DMS114 treated with DMSO at 0.1 percent for 48 hours (cell line): ENCODE data around the gene CMSS1.
"Not testable (repeated sequence)": the region's sequence is repeated elsewhere in the genome, so short reads cannot be mapped to it uniquely, and the experiment has no call there.

ENCODE experiments used
- DNase-seq: peaks from one replicate; lab custom pipeline; 2025; ENCODE audit not compliant: unreplicated experiment; lab: John Stamatoyannopoulos, UW

The CMSS1 gene

GRCh38 chr3:99817047-99817436 lies 620 bp upstream of the CMSS1 start:
- no peak for DNase-seq

- DNase-seq: no peak
Measured at GRCh38 chr3:99818818-99819217, 1.2 kb downstream of the CMSS1 start.

GRCh38 chr3:99823723-99824711 lies 6.4 kb downstream of the CMSS1 start:
- DNase-seq: no peak

GRCh38 chr3:99825004-99825640 lies 7.5 kb downstream of the CMSS1 start:
- DNase-seq: no peak

GRCh38 chr3:99829844-99830243 lies 12.2 kb downstream of the CMSS1 start:
- DNase-seq: no peak

GRCh38 chr3:99833617-99834205 lies 16.0 kb downstream of the CMSS1 start:
- DNase-seq: no peak

GRCh38 chr3:99834211-99834957 lies 16.7 kb downstream of the CMSS1 start:
- DNase-seq: no peak

GRCh38 chr3:99836681-99837080 lies 19.0 kb downstream of the CMSS1 start:
- no peak for DNase-seq

GRCh38 chr3:99837715-99838114 lies 20.1 kb downstream of the CMSS1 start:
- DNase-seq: no peak

- no peak for DNase-seq
Measured at GRCh38 chr3:99838755-99839154, 21.1 kb downstream of the CMSS1 start.

- DNase-seq: no peak
Measured at GRCh38 chr3:99839613-99840012, 22.0 kb downstream of the CMSS1 start.

- not testable (repeated sequence) for DNase-seq
Measured at GRCh38 chr3:99841949-99842348, 24.3 kb downstream of the CMSS1 start.

GRCh38 chr3:99842826-99843589 lies 25.3 kb downstream of the CMSS1 start:
- peak; percentile 30 for DNase-seq

GRCh38 chr3:99843590-99844258 lies 26.1 kb downstream of the CMSS1 start:
- DNase-seq: no peak

- no peak for DNase-seq
Measured at GRCh38 chr3:99845331-99845730, 27.7 kb downstream of the CMSS1 start.

GRCh38 chr3:99845999-99846398 lies 28.3 kb downstream of the CMSS1 start:
- DNase-seq: no peak

- DNase-seq: no peak
Measured at GRCh38 chr3:99846477-99847160, 29.0 kb downstream of the CMSS1 start.

- no peak for DNase-seq
Measured at GRCh38 chr3:99848433-99848832, 30.8 kb downstream of the CMSS1 start.

GRCh38 chr3:99850608-99851007 lies 32.9 kb downstream of the CMSS1 start:
- no peak for DNase-seq
